HG02588 (cell line): ENCODE results near the gene FAT1.

Experiments used
- ATAC-seq: cut with Tn5 transposase; IDR thresholded peaks from one replicate; pipeline ENCODE4 v1.9.1; 2021; ENCODE audit warnings: mild to moderate bottlenecking, moderate library complexity; ENCODE audit not compliant: unreplicated experiment

FAT1 gene

GRCh38 chr4:186701788-186702187, 21.9 kb downstream of the FAT1 start:
- ATAC-seq = no peak

DNA sequence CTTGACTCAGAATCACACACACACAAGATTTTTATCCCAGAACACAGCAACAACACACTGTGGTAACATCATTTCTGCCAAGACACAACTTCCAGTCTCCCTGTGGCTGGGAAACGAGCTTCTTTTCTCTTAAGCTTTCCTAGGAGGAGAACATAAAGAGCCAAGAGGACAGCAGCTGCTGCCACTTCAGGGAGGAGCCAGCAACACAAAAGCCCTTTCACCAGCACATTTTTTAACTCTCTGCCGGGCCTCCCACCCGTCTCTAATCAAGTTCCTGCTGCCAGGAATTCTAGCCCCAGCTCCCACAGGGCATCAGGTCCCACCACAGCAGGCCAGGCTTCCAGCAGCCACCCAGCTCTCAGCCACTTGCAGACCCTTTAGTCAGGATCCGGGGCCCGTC, 22.4 kb downstream of the FAT1 start:
- no peak for ATAC-seq

GRCh38 chr4:186700746-186701145, 22.9 kb downstream of the FAT1 start:
- ATAC-seq = no peak

- no peak for ATAC-seq
Observed at GRCh38 chr4:186699881-186700397, 23.7 kb downstream of the FAT1 start.

DNA sequence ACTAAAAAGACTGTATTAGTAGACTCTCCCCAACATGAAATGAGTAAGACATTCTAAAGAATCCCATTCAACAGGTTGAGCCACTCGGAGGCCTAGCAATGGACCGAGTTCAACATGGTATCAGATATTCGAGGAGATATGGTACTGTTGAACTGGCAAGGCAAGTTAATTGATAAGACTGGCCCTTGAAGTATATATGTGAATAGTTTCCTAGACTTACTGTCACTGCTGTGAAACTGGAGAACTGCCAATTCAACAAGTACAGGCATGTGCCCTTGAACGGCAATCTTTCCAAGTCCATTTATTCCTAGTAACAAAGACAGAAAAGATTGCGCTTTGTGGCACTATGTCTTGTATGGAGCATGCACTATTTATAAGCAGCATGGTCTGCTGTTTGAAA, 24.4 kb downstream of the FAT1 start:
- no peak for ATAC-seq

GRCh38 chr4:186698525-186698924, 25.1 kb downstream of the FAT1 start:
- ATAC-seq = no peak

GRCh38 chr4:186698028-186698427, 25.6 kb downstream of the FAT1 start:
- no peak for ATAC-seq

DNA sequence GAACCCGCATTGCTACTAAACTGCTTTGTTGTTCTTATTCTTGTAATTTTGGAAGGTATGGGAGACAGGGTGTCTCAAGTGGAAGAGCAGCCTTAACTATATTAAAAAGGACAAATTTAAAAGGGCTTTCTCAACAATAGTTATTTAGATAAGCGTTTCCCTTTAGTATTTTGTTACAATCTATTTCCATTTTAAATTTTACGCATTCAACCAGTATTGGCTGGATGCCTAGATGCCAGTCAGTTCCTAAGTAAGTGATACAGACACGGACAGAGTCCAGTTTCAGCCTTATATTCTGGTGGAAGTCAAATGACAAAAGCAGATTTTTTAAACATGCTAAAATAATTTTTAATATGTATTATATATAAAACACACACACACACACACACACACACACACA, 28.3 kb downstream of the FAT1 start:
- no peak for ATAC-seq

GRCh38 chr4:186693894-186694293, 29.8 kb downstream of the FAT1 start:
- ATAC-seq = no peak

DNA sequence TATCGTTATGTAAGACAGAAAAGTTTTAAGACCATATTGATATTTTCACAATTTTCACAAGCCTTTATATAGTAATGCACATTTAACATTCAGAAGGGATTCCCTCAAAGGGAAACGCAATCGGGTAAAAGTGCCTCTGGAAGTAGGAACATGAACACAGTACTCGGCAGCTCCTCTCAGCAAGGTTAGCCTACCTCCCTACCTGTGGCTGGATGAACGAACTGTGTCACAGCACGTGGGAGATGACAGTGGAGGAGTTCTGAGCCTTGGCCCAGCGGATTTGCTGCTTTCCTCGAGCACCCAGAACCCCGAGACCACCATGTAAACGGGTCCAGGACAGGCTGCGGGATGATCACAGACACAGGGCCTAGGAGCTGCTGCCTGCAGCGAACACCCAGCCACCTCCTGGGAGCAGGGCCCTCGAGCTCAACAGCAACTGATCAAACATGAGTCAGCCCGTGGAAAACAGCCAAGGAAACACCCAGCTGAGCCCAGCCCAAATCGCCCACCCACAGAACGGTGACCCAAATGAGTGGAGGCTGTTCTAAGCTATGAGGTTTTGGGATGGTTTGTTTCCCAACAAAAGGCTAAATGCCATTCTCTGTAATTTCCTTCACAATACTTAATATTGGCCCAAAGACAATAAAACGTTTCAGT, 30.4 kb downstream of the FAT1 start:
- no peak for ATAC-seq

DNA sequence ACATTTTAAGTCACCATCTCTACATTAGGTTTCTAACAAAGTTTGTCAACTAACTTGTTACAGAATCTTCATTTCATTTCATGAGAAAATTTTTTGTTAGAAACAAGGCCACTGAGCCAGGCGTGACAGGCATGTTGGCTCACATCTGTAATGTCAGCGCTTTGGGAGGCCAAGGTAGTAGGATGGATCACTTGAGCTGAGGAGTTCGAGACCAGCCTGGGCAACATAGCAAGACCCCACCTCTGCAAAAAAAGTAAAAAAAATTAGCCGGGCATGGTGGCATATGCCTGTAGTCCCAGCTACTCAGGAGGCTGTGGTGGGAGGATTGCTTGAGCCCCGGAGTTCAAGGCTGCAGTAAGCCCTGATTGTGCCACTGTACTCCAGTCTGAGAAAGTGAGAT, 32.3 kb downstream of the FAT1 start:
- ATAC-seq = no peak

DNA sequence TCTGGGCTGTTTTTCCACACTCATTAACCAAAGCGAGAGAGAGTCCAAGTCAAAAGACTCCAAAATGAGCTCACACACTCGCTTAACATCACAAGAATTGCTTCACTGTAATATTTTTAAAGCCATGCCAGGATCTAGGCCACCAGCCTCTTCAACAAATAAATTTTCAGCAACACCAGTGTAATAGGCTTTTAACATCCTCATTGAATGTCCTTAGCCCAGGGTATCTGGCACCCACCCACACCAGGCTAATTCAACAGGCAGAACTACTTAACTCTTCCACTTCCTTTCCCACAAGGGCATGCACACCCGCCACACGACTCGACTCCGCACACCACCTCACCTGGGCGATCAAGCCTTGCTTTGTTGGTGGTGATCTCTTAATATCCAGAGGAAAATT, 34.2 kb downstream of the FAT1 start:
- ATAC-seq = no peak

DNA sequence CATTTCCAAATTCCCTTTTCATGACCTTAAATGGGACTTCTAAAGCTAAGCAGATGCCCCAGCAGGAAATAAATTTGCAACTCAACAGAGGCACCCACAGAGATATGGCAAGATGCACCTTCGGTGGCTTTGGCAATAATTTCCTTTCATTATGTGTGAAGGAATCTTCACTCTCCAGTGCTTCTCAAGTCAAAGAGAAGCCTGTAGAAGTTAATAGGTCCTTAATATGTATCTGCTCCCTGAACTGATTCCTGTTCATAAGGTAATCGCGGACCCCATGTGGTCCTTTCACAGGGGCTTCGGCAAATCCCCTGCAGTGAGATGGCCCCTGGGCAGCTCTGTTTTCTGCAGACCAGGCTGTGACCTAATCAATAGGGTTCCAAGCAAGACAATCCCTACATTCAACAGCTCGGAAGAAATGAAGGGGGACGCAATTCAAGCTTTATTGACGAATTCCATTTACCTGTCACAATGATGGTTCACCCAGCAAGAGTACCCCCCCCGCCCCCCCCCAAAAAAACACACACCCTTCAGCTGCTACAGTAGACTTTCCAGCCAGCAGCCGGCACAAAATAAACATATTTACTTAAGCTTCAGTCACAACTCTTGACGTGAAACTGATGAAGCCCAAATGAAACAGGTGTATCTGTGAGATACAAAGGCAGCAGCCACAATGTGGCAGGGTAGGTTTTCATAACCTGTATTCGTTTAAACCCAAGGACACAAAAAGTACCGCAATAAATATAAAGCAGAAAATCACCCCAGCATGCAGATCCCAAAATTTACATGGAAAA, 35.3 kb downstream of the FAT1 start:
- no peak for ATAC-seq

GRCh38 chr4:186687265-186687664, 36.4 kb downstream of the FAT1 start:
- no peak for ATAC-seq

DNA sequence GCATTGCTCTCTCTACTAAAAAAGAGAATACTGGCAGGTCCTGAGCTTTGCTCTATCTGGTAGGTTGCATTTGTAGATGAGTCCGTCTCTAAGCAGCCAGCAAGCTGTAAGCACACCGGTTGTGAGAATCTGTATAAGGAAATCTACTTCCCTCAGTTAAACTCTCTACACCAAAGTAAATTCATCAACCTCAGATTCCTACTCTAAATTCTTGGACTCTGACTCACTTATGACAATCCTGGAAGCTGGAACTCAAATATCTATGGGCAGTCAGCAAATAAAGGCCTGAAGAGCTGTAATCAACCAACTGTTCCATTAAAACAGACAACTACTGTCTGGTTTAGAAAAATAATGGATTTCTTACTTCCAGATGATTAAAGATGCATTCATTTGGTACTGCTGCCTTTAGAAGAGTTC, 37.9 kb downstream of the FAT1 start:
- ATAC-seq = no peak

DNA sequence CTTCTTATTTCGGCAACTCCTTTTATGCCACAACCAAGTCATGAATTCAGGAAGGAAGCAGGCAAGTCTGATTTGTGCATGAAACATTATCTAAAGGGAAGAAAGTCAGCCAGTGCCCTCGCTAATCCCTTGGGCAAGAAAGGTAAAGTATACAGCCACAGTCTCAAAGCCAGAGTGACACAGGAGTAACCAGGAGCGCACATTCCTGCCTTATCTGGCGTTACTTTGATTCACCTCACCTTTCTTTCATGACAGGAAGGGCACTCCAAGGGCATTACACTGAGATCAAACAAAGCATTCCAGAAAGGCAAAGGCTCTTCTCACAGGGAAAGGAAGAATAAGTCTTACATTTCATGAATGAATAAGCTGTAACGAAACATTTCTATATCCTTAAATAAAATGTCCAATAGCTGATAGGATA, 38.8 kb downstream of the FAT1 start:
- no peak for ATAC-seq

DNA sequence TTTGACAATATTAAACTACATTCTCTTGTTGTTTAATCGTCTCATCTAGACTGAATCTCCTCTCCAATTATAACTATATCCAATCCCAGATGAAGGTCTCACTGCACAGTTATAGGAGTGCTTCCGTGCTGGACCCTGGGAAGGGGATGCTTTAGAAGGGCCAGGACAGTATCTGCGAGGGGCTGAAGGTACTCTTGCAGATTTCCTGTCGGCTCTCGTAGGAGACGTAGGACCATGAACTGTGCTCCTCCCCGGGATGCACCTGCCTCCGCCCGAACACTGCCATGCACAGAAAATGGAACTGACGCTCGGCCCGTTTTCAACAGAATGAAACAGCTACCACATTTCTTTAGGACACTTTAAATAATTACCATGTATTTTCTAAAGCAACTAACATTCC, 39.4 kb downstream of the FAT1 start:
- ATAC-seq = no peak

- no peak for ATAC-seq
Observed at GRCh38 chr4:186680641-186681040, 43.0 kb downstream of the FAT1 start.

DNA sequence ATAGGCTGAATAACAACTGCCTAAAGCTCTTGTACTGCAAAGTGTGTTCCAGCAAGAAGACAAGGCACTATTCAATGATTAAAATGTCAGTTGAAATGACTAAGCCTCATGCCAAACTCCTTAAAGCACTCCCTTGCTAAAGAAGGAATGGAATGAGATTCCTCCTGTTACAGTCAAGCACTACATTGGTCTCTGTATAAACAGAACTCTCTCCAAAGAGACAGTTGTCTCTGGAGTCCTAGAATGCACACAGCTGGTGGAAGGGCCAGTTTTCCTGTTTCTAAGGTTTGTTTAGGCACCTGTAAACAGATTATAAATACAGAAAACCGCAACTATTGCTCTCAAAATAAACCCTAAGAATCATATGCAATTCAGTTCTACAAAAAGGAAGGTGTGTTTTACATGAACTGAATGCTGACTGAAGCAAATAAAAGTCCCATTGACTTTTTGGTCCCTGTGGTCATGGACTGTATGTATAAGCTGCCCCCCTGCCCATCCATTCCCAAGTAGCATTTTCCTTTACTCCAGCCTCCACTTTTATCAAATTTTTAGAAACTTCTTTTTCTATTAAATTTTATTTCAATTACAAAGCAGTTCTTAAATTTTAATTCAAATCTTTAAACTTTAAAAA, 47.0 kb downstream of the FAT1 start:
- no peak for ATAC-seq

- ATAC-seq = no peak
Observed at GRCh38 chr4:186669735-186670134, 53.9 kb downstream of the FAT1 start.

GRCh38 chr4:186669159-186669731, 54.4 kb downstream of the FAT1 start:
- no peak for ATAC-seq

DNA sequence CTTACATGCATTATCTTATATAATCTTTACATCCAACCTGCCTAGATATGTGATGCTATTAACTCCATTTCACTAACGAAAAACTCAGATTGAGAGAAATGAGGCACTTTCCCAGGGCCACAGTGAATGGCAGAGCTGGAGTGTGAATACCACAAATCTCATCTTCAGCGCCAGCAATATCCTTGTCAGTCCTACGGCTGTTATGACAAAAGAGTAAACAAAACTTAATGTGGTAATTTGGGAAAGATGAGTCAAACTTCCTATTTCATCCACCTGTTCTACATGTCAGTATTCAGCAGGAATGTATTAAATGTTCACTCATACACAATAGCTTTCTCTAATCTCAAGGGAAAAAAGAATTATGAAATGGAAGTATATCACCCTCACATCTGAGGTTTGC, 56.9 kb downstream of the FAT1 start:
- no peak for ATAC-seq
